Nephron progenitor cell (in vitro differentiated cells): ENCODE results near the gene PAQR4.
A peak's percentile ranks its signal among the peaks of the same experiment; 100 is the strongest.

Source experiments
- DNase-seq: peaks from one replicate; pipeline ENCODE4 v3.0.0; 2021
- H3K27ac Mint-ChIP-seq: 2 replicates; pipeline ENCODE4 v1.8.0; 2021; ENCODE audit warnings: mild to moderate bottlenecking, moderate library complexity, mixed read lengths
- H3K27me3 Mint-ChIP-seq: 2 replicates; pipeline ENCODE4 v1.8.0; 2021; ENCODE audit warnings: mild to moderate bottlenecking, low read depth, mixed read lengths; ENCODE audit not compliant: poor library complexity
- H3K36me3 Mint-ChIP-seq: 2 replicates; pipeline ENCODE4 v1.8.0; 2021; ENCODE audit warnings: low read depth, mixed read lengths
- H3K4me1 Mint-ChIP-seq: 2 replicates; pipeline ENCODE4 v1.8.0; 2021; ENCODE audit warnings: mixed read lengths
- H3K4me3 Mint-ChIP-seq: 2 replicates; pipeline ENCODE4 v1.8.0; 2021; ENCODE audit warnings: mild to moderate bottlenecking, moderate library complexity, mixed read lengths
- H3K9me3 Mint-ChIP-seq: 2 replicates; pipeline ENCODE4 v1.8.0; 2021; ENCODE audit warnings: mild to moderate bottlenecking, moderate library complexity, mixed read lengths
- TF ChIP-seq, protein P1 (sequence below): fragments of 200-600 bp; sonication (generic); IDR thresholded peaks from 2 replicates; pipeline ENCODE4 v1.5.0; 2021; ENCODE audit warnings: antibody characterized with exemption

Gene PAQR4

DNA sequence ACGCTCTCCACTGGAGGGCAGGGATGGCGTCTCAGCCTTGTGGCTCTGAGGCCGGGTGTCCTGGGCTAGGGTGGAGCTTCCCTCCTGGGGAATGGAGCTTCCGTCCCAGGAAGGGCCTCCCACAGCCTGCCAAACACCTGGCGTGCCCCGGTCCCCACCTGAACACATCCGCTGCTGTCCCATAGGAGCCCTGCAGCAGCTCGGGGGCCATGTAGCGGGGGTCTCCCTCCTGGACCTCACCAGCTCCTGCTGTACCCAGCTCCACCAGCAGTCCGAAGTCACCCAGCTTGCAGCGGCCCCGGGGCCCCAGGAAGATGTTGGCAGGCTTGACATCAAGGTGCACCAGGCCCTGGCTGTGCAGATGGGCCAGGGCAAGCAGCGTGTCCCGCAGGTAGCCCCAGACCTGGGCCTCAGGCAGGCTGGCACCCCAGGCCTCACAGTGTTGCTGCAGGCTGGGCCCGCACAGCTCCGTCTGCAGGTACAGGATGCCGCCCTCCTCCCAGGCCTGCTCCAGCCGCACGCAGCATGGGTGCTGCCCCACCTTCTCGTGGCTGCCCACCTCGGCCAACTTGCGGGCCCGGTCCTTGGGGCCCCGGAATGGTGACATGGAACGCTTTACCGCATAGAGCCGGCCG, 6.1 kb downstream of the PAQR4 start:
- Mint-ChIP-seq H3K4me1 (peaks cover 18% of the 10 kb centered on the region), H3K4me3 (no peak overlapping the region), H3K27ac (no peak overlapping the region), H3K36me3 (no peaks in the 10 kb centered on the region), H3K27me3 (peaks cover 3% of the 10 kb centered on the region), H3K9me3 (no peaks in the 10 kb centered on the region)
- no peak for DNase-seq
- TF ChIP-seq, protein P1, sequence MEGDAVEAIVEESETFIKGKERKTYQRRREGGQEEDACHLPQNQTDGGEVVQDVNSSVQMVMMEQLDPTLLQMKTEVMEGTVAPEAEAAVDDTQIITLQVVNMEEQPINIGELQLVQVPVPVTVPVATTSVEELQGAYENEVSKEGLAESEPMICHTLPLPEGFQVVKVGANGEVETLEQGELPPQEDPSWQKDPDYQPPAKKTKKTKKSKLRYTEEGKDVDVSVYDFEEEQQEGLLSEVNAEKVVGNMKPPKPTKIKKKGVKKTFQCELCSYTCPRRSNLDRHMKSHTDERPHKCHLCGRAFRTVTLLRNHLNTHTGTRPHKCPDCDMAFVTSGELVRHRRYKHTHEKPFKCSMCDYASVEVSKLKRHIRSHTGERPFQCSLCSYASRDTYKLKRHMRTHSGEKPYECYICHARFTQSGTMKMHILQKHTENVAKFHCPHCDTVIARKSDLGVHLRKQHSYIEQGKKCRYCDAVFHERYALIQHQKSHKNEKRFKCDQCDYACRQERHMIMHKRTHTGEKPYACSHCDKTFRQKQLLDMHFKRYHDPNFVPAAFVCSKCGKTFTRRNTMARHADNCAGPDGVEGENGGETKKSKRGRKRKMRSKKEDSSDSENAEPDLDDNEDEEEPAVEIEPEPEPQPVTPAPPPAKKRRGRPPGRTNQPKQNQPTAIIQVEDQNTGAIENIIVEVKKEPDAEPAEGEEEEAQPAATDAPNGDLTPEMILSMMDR = no peak

DNA sequence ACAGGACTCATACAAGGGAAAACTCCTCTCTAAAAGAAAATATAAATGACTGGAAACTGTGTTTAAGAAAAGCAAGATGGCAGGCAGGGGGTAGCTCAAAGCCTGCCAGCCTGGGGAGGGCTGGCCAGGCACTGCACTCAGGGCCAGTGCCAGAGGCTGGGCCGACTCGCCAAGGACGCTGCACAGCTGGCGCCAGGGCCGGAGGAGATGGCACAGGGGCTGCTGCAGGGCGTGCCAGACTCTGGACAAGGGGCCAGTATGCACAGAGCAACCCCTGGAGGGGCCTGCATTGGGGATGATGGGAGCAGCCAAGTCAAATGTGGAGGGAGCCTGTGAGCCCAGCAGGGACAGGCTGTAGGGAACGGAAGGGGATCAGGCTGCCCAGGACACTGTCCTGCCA, 7.1 kb downstream of the PAQR4 start:
- peaks cover 16% of the 10 kb centered on the region for H3K4me1 Mint-ChIP-seq
- peaks cover 3% of the 10 kb centered on the region for H3K27me3 Mint-ChIP-seq

DNA sequence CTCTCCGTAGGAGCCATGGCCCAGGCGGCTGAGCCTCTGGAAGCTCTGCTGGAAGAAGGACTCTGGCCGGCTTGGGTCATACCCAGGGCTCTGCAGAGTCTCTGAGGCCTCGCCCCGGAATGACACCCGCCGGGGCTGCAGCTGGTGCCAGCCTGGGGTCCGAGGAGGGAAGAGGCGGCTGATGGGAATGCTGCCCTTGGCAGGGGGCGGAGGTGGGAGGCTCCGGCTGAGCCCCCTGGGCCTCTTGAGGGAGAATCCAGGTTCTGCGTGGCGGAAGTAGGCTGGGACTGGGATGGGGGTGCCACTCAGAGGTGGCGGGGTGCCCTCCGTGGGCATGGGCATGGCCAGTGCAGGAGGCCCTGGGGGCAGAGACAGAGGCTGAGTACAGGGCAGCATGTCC, 7.5 kb downstream of the PAQR4 start:
- Mint-ChIP-seq H3K4me1 (peaks cover 21% of the 10 kb centered on the region), H3K9me3 (no peaks in the 10 kb centered on the region), H3K27ac (no peak overlapping the region), H3K36me3 (no peaks in the 10 kb centered on the region), H3K27me3 (peaks cover 3% of the 10 kb centered on the region), H3K4me3 (no peak overlapping the region)
- no peak for DNase-seq
- TF ChIP-seq, protein P1 = no peak

More for the DNA sequence above, 7.1 kb downstream of the PAQR4 start:
- TF ChIP-seq, protein P1 = no peak
- H3K4me3 Mint-ChIP-seq = no peak overlapping the region
- no peaks in the 10 kb centered on the region for H3K9me3 Mint-ChIP-seq
- H3K36me3 Mint-ChIP-seq = no peaks in the 10 kb centered on the region
- no peak for DNase-seq
- no peak overlapping the region for H3K27ac Mint-ChIP-seq

DNA sequence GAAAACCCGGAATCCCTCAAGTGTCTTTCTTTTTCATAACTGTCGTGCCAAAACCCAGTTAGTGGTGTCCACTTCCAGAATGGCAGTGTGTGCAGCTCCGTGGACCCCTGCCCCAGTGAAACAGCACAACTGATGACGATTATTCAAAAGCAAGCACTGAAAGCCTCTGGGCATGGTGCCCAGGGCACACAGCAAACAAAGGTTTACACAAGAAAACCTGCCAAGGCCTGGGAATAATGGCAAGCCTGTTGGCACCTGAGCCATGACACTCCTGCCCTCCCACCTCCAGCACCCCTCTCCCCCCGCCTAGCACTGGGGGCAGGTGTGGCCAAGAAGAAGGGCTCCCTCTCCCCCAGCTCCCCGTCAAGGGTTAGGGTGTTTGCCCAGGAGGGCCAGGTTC, 8.3 kb downstream of the PAQR4 start:
- Mint-ChIP-seq H3K9me3 (no peaks in the 10 kb centered on the region), H3K36me3 (no peaks in the 10 kb centered on the region), H3K4me3 (no peak overlapping the region), H3K27ac (no peak overlapping the region), H3K4me1 (peaks cover 22% of the 10 kb centered on the region), H3K27me3 (peaks cover 5% of the 10 kb centered on the region)
- no peak for DNase-seq
- TF ChIP-seq, protein P1 = no peak

DNA sequence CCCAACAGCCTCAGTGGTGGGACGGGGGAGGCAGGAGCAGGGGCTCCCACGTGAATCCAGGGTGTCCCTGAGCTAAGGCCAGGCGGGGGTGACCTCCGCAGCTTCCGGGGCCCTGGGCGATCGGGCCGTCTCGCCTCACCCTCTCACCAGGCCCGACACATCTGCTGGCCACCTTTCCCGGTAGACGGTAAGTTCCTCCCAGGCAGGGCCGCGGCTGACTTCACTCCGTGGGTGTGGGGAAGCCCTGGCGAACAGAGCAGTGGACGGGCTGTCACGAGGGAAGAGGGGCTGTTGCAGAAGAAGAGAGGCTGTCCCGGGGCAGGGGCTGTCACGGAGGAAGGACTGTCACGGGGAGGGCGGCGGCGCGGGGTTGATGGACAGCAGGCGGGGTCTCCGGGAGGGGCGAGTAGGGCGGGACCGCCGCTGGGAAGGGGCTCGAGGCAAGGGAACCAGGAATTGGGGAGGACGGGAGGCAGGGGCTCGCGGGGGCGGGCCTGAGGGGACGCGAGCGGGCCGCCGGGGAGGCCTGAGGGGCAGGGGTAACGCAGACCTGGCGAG, 10.6 kb downstream of the PAQR4 start:
- TF ChIP-seq, protein P1 = no peak
- peak; percentile 60 for DNase-seq
- H3K4me3 Mint-ChIP-seq = peak overlapping the region; percentile 83
- H3K9me3 Mint-ChIP-seq = no peaks in the 10 kb centered on the region
- no peaks in the 10 kb centered on the region for H3K36me3 Mint-ChIP-seq
- H3K27me3 Mint-ChIP-seq = peaks cover 16% of the 10 kb centered on the region
- H3K27ac Mint-ChIP-seq = no peak overlapping the region
- peaks cover 24% of the 10 kb centered on the region for H3K4me1 Mint-ChIP-seq
